ENCODE results near the gene ETFA.

ETFA gene

DNA sequence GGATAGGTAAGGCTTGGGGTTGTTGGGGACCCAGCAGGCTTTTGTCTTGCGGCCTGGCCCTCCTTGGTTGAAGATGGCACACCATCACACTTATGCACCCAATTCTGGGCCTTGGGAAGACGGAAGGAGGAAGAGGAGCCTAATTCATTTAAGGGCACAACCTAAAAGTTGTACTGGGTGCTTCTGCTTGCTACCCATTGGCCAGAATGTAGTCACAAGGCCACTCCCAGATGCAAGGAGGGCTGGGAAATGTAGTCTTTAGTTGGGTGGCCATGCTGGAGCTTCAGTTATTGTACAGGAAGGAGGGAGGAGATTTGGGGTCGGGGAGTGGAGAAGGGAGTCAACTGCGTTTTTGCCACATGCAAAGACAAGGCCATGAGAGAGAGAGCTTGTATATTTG, 142.3 kb downstream of the ETFA start:
- no peak for DNase-seq

DNA sequence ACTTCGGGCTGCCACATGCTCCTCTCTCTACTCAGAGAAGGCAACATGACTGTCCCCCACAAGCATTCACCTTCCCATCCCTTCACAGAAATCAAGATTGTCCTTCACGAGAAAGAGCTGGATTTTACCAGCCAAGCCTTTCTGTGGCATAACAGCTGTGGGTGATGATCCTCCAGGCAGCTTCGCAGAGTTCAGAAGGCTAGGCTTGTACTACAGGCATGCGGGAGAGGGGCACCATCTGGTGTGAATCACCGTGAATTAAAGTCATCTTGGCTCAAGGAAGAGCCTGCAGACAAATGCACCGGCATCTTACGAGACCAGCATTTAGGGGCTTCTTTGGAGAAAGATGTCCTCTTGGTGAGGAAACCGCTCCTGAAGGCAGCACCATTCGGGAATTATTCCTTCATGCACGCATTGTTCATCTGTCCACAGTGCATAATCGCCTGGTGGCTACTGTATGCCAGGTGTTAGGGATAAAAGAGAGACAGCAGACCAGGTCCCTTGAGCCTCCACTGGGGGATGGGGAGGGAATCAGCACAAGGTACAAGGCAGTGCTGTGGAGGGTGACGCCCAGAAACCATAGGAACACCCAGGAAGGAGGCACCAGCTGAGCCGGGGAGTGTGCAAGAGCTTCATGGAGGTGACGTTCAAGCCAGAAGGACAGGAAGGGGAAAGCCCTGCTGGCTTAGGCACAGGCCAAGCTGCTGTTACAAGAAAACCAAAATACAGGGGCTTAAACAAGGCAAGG, 142.9 kb downstream of the ETFA start:
- DNase-seq: peak; percentile 50

DNA sequence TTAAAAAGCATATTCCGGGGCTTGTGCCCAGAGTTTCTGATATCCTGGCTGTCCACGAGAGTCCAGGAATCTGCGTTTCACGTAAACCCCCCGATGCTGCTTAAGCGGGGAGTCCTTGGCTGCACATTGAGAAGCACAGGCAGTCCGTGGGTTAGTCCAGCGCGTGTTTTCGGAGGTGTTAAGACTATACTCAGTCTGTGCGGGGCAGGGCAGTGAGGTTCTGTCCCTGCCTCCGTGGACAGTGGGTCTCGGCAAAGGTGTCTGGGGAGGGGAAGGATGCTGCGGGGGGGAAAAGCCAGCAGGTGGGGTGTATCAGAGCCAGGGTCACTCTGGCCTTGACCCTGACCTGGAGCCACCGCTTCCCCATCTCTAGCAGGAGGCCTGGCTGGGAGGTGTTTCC, 145.3 kb downstream of the ETFA start:
- no peak for DNase-seq

All from fibroblast of upper back skin (primary cell).